Measurements from ENCODE around the gene SNAP47. TPM values are rescaled to one million over a fixed set of nuclear protein-coding genes. Genes with fewer than 3 reads are reported as not detected.

SNAP47 gene
- total and polyA plus RNA-seq, 2 experiments from 2014 or later, result 42.6 to 49.6 TPM

DNA sequence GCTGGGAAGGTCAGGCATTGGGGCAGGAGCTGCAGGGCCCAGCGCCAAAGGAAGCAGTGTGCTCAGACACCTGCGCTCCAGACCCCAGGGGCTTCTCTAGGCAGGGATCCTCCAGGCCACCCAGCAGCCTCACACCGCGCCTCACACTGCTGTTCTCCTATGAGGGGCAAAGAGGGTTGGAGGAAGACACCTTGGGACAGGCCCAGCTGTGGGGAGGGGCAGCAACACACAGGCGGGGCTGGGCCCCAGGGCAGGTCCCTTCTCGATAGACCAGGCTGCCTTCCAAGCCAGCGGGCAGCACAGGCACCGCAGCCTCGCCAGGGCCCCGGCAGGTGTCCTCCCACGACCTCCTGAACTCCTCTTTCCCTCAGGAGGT lies 59.6 kb downstream of the SNAP47 start:
- H3K27me3 ChIP-seq, result no peaks in the 10 kb centered on the region
- H2AFZ ChIP-seq, result no peak overlapping the region
- no peaks in the 10 kb centered on the region for H4K20me1 ChIP-seq (ENCODE audit: insufficient read depth, poor library complexity, severe bottlenecking)
- H3K4me1 ChIP-seq (ENCODE audit: insufficient read depth), result peaks cover 18% of the 10 kb centered on the region
- H3K4me2 ChIP-seq, result peak overlapping the region; percentile 59
- no peak for DNase-seq (ENCODE audit: low spot score)
- H3K36me3 ChIP-seq (replicated peaks; ENCODE audit: insufficient read depth, low read depth), result no peaks in the 10 kb centered on the region
- no peaks in the 10 kb centered on the region for H3K9me2 ChIP-seq (replicated peaks; ENCODE audit: insufficient read depth)
- no peaks in the 10 kb centered on the region for H3K9me3 ChIP-seq (ENCODE audit: low read depth)
- 92% methylated on average over 4 of the region's 11 CpGs for WGBS (ENCODE audit: low lambda C conversion rate, missing lambda C conversion rate)
- no peak overlapping the region for H3K4me3 ChIP-seq
- H3K27ac ChIP-seq, result peak overlapping the region; percentile 92
- TF ChIP-seq EZH2 (IDR thresholded peaks at IDR 0.05; ENCODE audit: borderline replicate concordance) (no peak), EZH2phosphoT487 (IDR thresholded peaks at IDR 0.05; ENCODE audit: low read depth, severe bottlenecking, unreplicated experiment) (no peak)
- TF ChIP-seq, protein P1, sequence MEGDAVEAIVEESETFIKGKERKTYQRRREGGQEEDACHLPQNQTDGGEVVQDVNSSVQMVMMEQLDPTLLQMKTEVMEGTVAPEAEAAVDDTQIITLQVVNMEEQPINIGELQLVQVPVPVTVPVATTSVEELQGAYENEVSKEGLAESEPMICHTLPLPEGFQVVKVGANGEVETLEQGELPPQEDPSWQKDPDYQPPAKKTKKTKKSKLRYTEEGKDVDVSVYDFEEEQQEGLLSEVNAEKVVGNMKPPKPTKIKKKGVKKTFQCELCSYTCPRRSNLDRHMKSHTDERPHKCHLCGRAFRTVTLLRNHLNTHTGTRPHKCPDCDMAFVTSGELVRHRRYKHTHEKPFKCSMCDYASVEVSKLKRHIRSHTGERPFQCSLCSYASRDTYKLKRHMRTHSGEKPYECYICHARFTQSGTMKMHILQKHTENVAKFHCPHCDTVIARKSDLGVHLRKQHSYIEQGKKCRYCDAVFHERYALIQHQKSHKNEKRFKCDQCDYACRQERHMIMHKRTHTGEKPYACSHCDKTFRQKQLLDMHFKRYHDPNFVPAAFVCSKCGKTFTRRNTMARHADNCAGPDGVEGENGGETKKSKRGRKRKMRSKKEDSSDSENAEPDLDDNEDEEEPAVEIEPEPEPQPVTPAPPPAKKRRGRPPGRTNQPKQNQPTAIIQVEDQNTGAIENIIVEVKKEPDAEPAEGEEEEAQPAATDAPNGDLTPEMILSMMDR (IDR thresholded peaks at IDR 0.05; ENCODE audit: poor library complexity), result no peak
- H3K79me2 ChIP-seq, result no peaks in the 10 kb centered on the region

DNA sequence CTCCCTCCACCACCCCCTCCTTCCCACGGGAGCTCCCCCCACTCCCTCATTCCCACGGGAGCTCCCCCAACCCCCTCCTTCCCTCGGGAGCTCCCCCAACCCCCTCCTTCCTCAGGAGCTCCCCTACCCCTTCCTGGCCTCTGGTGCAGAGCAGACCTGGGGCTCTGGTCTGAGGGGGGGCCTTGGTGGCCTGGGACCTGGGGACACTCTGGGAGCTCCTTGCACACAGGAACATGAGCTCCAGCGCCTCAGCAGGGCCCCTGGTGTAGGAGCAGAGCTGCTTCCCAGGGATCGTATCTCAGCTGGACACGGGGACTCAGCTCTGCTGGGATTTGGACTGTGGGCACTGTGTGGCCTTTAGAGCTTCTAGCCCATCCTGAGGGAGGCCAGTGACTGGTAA lies 60.5 kb downstream of the SNAP47 start:
- no peak overlapping the region for H3K27ac ChIP-seq
- H3K4me3 ChIP-seq, result no peak overlapping the region
- no peaks in the 10 kb centered on the region for H4K20me1 ChIP-seq (ENCODE audit: insufficient read depth, poor library complexity, severe bottlenecking)
- H3K27me3 ChIP-seq, result no peaks in the 10 kb centered on the region
- no peak for DNase-seq (ENCODE audit: low spot score)
- H3K4me2 ChIP-seq, result no peak overlapping the region
- WGBS (ENCODE audit: low lambda C conversion rate, missing lambda C conversion rate), result 85% methylated on average over 3 of the region's 6 CpGs
- no peak overlapping the region for H2AFZ ChIP-seq
- TF ChIP-seq, protein P1 (IDR thresholded peaks at IDR 0.05; ENCODE audit: poor library complexity), result no peak
- TF ChIP-seq EZH2phosphoT487 (IDR thresholded peaks at IDR 0.05; ENCODE audit: low read depth, severe bottlenecking, unreplicated experiment), result no peak
- TF ChIP-seq EZH2 (IDR thresholded peaks at IDR 0.05; ENCODE audit: borderline replicate concordance), result no peak
- no peaks in the 10 kb centered on the region for H3K9me2 ChIP-seq (replicated peaks; ENCODE audit: insufficient read depth)
- H3K79me2 ChIP-seq, result no peaks in the 10 kb centered on the region
- peaks cover 18% of the 10 kb centered on the region for H3K4me1 ChIP-seq (ENCODE audit: insufficient read depth)
- no peaks in the 10 kb centered on the region for H3K9me3 ChIP-seq (ENCODE audit: low read depth)
- H3K36me3 ChIP-seq (replicated peaks; ENCODE audit: insufficient read depth, low read depth), result no peaks in the 10 kb centered on the region

DNA sequence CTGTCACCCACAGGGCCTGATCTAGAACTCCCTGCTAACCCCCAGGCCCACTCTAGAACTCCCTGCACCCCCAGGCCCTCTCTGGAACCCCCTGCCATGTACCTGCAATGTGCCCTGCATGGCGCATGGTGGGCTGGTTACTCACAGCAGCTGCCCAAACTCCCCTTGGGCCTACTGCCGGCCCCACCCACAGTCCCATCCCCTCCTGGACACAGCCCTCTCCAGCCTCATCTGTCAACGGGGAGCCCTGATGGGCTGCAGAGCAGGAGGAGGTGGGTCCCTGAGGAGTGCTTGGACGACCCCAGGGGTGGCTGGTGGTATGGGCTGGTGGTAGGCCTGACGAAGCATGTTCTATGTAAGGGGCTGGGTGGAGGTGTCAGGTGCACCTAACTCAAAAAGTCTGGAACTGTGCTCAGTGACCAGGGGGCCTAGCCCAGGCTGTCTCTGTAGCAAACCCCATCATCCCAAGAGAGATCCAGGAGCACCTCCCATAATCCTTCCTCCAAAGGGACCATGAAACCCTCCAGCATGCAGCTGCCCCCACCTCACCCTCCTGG lies 61.2 kb downstream of the SNAP47 start:
- no peaks in the 10 kb centered on the region for H4K20me1 ChIP-seq (ENCODE audit: insufficient read depth, poor library complexity, severe bottlenecking)
- no peaks in the 10 kb centered on the region for H3K36me3 ChIP-seq (replicated peaks; ENCODE audit: insufficient read depth, low read depth)
- DNase-seq (ENCODE audit: low spot score), result no peak
- H3K9me3 ChIP-seq (ENCODE audit: low read depth), result no peaks in the 10 kb centered on the region
- no peak overlapping the region for H3K27ac ChIP-seq
- no peak overlapping the region for H3K4me2 ChIP-seq
- no peak overlapping the region for H2AFZ ChIP-seq
- WGBS (ENCODE audit: low lambda C conversion rate, missing lambda C conversion rate), result 69% methylated on average over 5 of the region's 5 CpGs
- peaks cover 18% of the 10 kb centered on the region for H3K4me1 ChIP-seq (ENCODE audit: insufficient read depth)
- H3K9me2 ChIP-seq (replicated peaks; ENCODE audit: insufficient read depth), result no peaks in the 10 kb centered on the region
- no peaks in the 10 kb centered on the region for H3K27me3 ChIP-seq
- TF ChIP-seq EZH2 (IDR thresholded peaks at IDR 0.05; ENCODE audit: borderline replicate concordance) (no peak), EZH2phosphoT487 (IDR thresholded peaks at IDR 0.05; ENCODE audit: low read depth, severe bottlenecking, unreplicated experiment) (no peak)
- TF ChIP-seq, protein P1 (IDR thresholded peaks at IDR 0.05; ENCODE audit: poor library complexity), result no peak
- H3K4me3 ChIP-seq, result no peak overlapping the region
- no peaks in the 10 kb centered on the region for H3K79me2 ChIP-seq

All from hepatocyte (in vitro differentiated cells).